GM10248 (cell line): ENCODE results near the gene ARHGEF10L.
"Not testable (repeated sequence)": the region's sequence is repeated elsewhere in the genome, so short reads cannot be mapped to it uniquely, and the experiment has no call there.

ENCODE experiments used
- CTCF ChIA-PET: fragments of 300-600 bp; sonication (Branson Sonifier 250); formaldehyde crosslinking; extraction: SDS; loops from one replicate; lab custom pipeline; 2021; ENCODE audit warnings: antibody characterized with exemption; lab: Yijun Ruan, JAX
- POLR2A ChIA-PET: fragments of 350-650 bp; sonication (Branson Sonifier 250); formaldehyde crosslinking; extraction: SDS; loops from one replicate; lab custom pipeline; 2020; ENCODE audit warnings: antibody characterized with exemption; lab: Yijun Ruan, JAX
- DNase-seq: peaks from one replicate; pipeline ENCODE4 v3.0.0; 2012; ENCODE audit errors: extremely low spot score
- CTCF ChIP-seq: IDR thresholded peaks from 2 replicates; pipeline ENCODE4 v1.5.1; 2012; ENCODE audit warnings: mild to moderate bottlenecking, low read depth; ENCODE audit errors: extremely low read depth, missing control alignments, control extremely low read depth

ARHGEF10L gene

DNA sequence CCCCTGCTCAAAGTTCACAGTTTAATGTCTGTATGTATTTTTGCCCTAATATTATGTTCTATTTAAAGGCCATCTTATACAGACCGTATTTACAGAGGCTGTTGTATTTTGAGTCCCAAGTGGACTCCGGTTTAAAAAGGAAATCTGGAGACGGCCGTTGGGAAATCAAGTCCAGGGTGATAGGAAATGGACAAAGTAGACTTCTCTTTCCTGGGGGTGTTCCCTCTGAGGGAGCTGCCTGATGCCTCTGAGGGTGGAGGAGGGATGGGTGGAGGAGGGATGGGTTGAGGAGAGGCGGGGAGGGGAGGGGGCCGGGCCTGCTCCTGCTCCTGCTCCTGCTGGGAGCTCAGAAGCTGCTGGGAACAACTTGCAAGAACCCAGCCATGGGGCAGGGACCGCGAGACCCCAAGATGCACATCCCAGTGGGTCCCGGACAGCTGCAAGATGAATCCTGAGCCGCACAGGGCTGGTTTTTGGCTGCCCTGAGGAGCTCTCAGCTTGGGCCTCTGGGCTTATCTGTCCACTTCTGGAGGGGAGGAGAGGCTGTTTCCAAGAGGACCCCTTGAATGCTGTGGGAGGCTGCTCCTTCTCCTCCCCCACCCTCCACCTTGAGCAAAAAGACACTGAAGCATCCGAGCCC lies 203.6 kb downstream of the ARHGEF10L start:
- DNase-seq = no peak
- POLR2A ChIA-PET = no interaction called here
- CTCF ChIA-PET = no interaction called here

DNA sequence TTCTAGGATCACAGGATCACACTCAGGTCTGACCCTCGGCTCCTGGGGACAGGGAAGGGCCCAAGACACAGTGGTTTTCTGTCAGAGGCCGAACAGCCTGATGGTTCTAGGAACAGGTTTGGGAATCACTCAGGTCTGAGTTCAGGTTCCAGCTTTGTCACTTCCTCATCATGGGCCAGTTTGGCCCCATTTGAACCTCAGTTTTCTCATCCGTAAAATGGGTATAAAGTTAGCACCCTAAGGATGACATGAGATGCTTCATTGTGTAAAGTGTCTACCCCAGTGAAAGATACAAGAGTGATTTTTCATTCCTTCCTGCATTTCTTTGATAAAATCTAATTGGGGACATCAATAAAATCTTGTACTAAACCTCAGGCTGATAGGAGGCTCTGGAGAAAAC lies 204.4 kb downstream of the ARHGEF10L start:
- ChIA-PET POLR2A (no interaction called here), CTCF (interaction anchor here (0.8 kb wide), 1 partner anchor 9 kb away, joined by 3 read pairs; no protein-coding TSS in a partner anchor)
- TF ChIP-seq CTCF = no peak
- DNase-seq = no peak

More for the DNA sequence above, 203.6 kb downstream of the ARHGEF10L start:
- TF ChIP-seq CTCF = no peak

GRCh38 chr1:17744666-17745478 lies 205.4 kb downstream of the ARHGEF10L start:
- ChIA-PET POLR2A (no interaction called here), CTCF (interaction anchor here (0.8 to 1.2 kb wide), 2 partner anchors 8 kb away, joined by 3 to 4 read pairs; no protein-coding TSS in a partner anchor)

DNA sequence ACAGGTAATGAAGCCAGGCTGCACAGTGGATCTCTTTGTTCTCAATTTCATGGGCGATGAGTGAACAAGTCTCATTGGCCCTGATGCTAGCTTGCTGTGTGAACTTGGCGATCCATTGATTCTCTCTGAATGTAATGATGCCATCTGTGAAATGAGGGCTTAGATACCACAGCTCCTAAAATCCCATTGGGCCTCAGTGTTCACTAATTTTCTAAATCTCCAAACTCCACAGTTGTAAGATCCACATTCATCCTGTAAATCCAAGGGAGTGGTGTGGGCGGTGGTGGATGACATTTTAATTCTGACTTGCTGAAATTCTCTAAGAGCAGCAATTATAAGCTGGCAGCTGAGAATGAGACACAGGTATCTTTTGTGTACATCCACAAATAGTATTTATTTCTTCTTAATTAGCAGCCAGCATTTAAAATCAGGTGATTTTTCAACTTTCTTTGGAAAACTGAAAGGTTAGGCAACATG lies 206.0 kb downstream of the ARHGEF10L start:
- POLR2A ChIA-PET = no interaction called here
- CTCF ChIA-PET = interaction anchor here (1.2 kb wide), 1 partner anchor 9 kb away, joined by 4 read pairs; no protein-coding TSS in a partner anchor
- DNase-seq = no peak
- no peak for TF ChIP-seq CTCF

More at GRCh38 chr1:17744666-17745478, 205.4 kb downstream of the ARHGEF10L start:
- no peak for TF ChIP-seq CTCF
- DNase-seq = no peak

DNA sequence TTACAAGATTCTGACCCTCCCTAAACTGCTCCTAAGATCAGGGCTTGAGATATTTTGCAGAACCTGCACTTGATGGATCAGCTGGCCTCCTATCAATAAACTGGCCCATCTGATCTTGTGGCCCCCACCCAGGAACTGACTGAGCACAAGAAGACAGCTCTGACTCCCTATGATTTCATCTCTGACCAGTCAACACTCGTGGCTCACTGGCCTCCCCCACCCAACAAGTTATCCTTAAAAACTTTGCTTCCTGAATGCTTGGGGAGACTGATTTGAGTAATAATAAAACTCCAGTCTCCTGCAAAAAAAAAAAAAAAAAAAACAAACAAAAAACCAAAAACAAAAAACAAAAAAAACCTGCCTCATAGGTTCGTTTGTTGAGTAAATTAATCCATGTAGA lies 206.8 kb downstream of the ARHGEF10L start:
- CTCF ChIA-PET = interaction anchor here (1.2 kb wide), 1 partner anchor 10 kb away, joined by 4 read pairs; no protein-coding TSS in a partner anchor
- POLR2A ChIA-PET, DNase-seq: not testable (repeated sequence)

DNA sequence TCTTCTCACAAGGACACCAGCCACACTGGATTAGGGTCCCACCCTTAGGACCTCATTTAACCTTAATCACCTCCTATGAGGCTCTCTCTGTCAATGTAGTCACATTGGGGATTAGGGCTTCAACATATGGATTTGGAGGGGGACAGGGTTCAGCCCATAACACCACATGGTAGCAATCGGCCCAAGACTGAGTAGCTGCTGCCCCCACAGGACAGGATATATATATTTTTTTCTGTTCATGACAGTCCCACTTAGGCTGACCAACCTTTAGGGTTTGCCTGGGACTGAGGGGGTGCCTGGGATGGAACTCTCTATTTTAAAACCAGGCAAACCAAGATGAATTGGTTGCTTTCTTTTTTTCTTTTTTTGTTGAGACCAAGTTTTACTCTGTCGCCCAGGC lies 207.4 kb downstream of the ARHGEF10L start:
- ChIA-PET POLR2A (no interaction called here), CTCF (no interaction called here)
- DNase-seq = no peak
- no peak for TF ChIP-seq CTCF
